Gastroesophageal sphincter (tissue), 4 donors: ENCODE data around the gene SBDS. TPM values are rescaled to one million over a fixed set of nuclear protein-coding genes. Genes with fewer than 3 reads are reported as not detected.

Experiments
- ATAC-seq: fragments of 150-250 bp; one replicate; pipeline ENCODE4 v1.9.1; 2016; ENCODE audit warnings: mild to moderate bottlenecking, moderate library complexity
- H3K27ac ChIP-seq, 4 donors: fragments of 200-600 bp; sonication (generic) in 3 of 4; 1 replicate in 3 of 4; 2 replicates in 1 of 4; pipeline ENCODE4 v1.5.1; 2016 to 2019
- H3K27me3 ChIP-seq: fragments of 200-600 bp; sonication (generic); one replicate; pipeline ENCODE4 v1.5.1; 2019
- H3K36me3 ChIP-seq, 2 donors: fragments of 200-600 bp; sonication (generic); one replicate each; pipeline ENCODE4 v1.5.1; 2019; ENCODE audit warnings: control low read depth in 1 of 2
- H3K4me1 ChIP-seq, 3 donors: fragments of 200-600 bp; sonication (generic); 1 replicate in 2 of 3; 2 replicates in 1 of 3; pipeline ENCODE4 v1.5.1; 2016 to 2019; ENCODE audit warnings: control low read depth in 2 of 3
- H3K4me3 ChIP-seq, 2 donors: fragments of 200-600 bp; sonication (generic); one replicate each; pipeline ENCODE4 v1.5.1; 2019; ENCODE audit warnings: mild to moderate bottlenecking in 1 of 2, moderate library complexity in 1 of 2
- H3K9me3 ChIP-seq, 3 donors: fragments of 200-600 bp; sonication (generic); one replicate each; pipeline ENCODE4 v1.5.1; 2017 to 2019; ENCODE audit warnings: control low read depth in 2 of 3
- EP300 ChIP-seq: sonication (generic); formaldehyde crosslinking; IDR thresholded peaks from one replicate; pipeline ENCODE4 v1.6.1; 2017; ENCODE audit warnings: antibody characterized with exemption, mild to moderate bottlenecking
- POLR2A ChIP-seq, 2 donors: fragments of 450-650 bp; IDR thresholded peaks; one replicate each; pipeline ENCODE4 v1.6.1; 2017; ENCODE audit warnings: antibody characterized with exemption in 2 of 2, mild to moderate bottlenecking in 2 of 2, moderate library complexity in 1 of 2
- POLR2AphosphoS5 ChIP-seq: sonication (generic); formaldehyde crosslinking; IDR thresholded peaks from one replicate; pipeline ENCODE4 v1.6.1; 2017; ENCODE audit warnings: antibody characterized with exemption
- WGBS, 2 donors: methylation state at CpG; one replicate each; pipeline ENCODE4 v1.1.5; 2018; ENCODE audit warnings: low coverage in 1 of 2; 5-methylcytosine and 5-hydroxymethylcytosine counted together
- total RNA-seq, 4 donors: library from RNA; depleted of rRNA; stranded (reverse); fragments of >200 nt; gene quantifications; one replicate each; pipeline ENCODE4 v1.1.0, GENCODE V29; 2016
- TF ChIP-seq, protein P1 (sequence below), 4 experiments: fragments of 200-600 bp in 2 of 4; fragments of 450-650 bp in 2 of 4; sonication (generic) in 1 of 4; IDR thresholded peaks; one replicate each; pipeline ENCODE4 v1.5.1; 2017 to 2019; ENCODE audit warnings: antibody characterized with exemption in 4 of 4, mild to moderate bottlenecking in 2 of 4, moderate library complexity in 2 of 4

SBDS gene
- total RNA-seq, 4 donors from 2014 or later: 210 to 340 (median 304) TPM

DNA sequence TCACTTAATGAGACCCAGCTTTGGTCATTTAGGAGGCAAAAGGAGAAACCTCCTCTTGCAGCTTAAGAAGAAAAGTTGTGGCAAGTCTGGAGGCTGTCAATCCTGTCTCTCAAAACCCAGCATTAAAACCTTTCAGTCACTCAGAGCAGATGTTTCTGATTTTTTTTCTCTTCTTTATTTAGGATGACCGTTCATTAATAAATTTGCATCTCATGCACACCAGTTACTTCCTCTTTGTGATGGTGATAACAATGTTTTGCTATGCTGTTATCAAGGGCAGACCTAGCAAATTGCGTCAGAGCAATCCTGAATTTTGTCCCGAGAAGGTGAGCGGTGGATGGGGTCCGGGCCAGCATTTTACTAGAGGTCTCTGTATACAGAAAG, 42.4 kb downstream of the SBDS start:
- H3K27me3 ChIP-seq: no peaks in the 10 kb centered on the region
- no peak overlapping the region for H3K27ac ChIP-seq
- no peak for ATAC-seq
- no peak for TF ChIP-seq EP300
- TF ChIP-seq POLR2A (IDR thresholded peaks at IDR 0.05): no peak
- TF ChIP-seq POLR2AphosphoS5: no peak
- TF ChIP-seq, protein P1, sequence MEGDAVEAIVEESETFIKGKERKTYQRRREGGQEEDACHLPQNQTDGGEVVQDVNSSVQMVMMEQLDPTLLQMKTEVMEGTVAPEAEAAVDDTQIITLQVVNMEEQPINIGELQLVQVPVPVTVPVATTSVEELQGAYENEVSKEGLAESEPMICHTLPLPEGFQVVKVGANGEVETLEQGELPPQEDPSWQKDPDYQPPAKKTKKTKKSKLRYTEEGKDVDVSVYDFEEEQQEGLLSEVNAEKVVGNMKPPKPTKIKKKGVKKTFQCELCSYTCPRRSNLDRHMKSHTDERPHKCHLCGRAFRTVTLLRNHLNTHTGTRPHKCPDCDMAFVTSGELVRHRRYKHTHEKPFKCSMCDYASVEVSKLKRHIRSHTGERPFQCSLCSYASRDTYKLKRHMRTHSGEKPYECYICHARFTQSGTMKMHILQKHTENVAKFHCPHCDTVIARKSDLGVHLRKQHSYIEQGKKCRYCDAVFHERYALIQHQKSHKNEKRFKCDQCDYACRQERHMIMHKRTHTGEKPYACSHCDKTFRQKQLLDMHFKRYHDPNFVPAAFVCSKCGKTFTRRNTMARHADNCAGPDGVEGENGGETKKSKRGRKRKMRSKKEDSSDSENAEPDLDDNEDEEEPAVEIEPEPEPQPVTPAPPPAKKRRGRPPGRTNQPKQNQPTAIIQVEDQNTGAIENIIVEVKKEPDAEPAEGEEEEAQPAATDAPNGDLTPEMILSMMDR (IDR thresholded peaks at IDR 0.05): no peak
- H3K4me1 ChIP-seq: no peaks in the 10 kb centered on the region
- 81 to 92% methylated on average over 4 to 5 of the region's 5 CpGs for WGBS, 2 donors
- no peak overlapping the region for H3K4me3 ChIP-seq
- H3K36me3 ChIP-seq: peaks cover 0 to 100% of the 10 kb centered on the region in 2 donors
- no peaks in the 10 kb centered on the region for H3K9me3 ChIP-seq

- ATAC-seq: no peak
- Histone ChIP-seq H3K4me1 (no peaks in the 10 kb centered on the region), H3K9me3 (no peaks in the 10 kb centered on the region), H3K4me3 (no peak overlapping the region), H3K27ac (no peak overlapping the region), H3K27me3 (no peaks in the 10 kb centered on the region), H3K36me3 (peaks cover 0 to 100% of the 10 kb centered on the region in 2 donors)
- TF ChIP-seq POLR2A (IDR thresholded peaks at IDR 0.05) (no peak), EP300 (no peak), POLR2AphosphoS5 (no peak)
- TF ChIP-seq, protein P1 (IDR thresholded peaks at IDR 0.05): no peak
- WGBS, 2 donors: 62 to 80% methylated on average over 1 to 8 of the region's 11 CpGs
Observed at GRCh38 chr7:66952343-66953043, 42.9 kb downstream of the SBDS start.

- Histone ChIP-seq H3K27ac (no peak overlapping the region), H3K36me3 (peaks cover 0 to 100% of the 10 kb centered on the region in 2 donors), H3K4me3 (no peak overlapping the region), H3K4me1 (no peaks in the 10 kb centered on the region), H3K27me3 (no peaks in the 10 kb centered on the region), H3K9me3 (no peaks in the 10 kb centered on the region)
- 87 to 90% methylated on average over 6 to 7 of the region's 8 CpGs for WGBS, 2 donors
- TF ChIP-seq, protein P1 (IDR thresholded peaks at IDR 0.05): no peak
- TF ChIP-seq POLR2AphosphoS5 (no peak), POLR2A (IDR thresholded peaks at IDR 0.05) (no peak), EP300 (no peak)
- no peak for ATAC-seq
Observed at GRCh38 chr7:66950763-66951162, 44.6 kb downstream of the SBDS start.

GRCh38 chr7:66950311-66950710, 45.1 kb downstream of the SBDS start:
- H3K36me3 ChIP-seq: peaks cover 0 to 100% of the 10 kb centered on the region in 2 donors
- H3K27ac ChIP-seq: no peak overlapping the region
- H3K9me3 ChIP-seq: no peaks in the 10 kb centered on the region
- no peak for ATAC-seq
- H3K4me3 ChIP-seq: no peak overlapping the region
- H3K27me3 ChIP-seq: no peaks in the 10 kb centered on the region
- WGBS, 2 donors: 58 to 80% methylated on average over 3 of the region's 3 CpGs
- no peaks in the 10 kb centered on the region for H3K4me1 ChIP-seq
- TF ChIP-seq, protein P1 (IDR thresholded peaks at IDR 0.05): no peak
- TF ChIP-seq POLR2AphosphoS5 (no peak), POLR2A (IDR thresholded peaks at IDR 0.05) (no peak), EP300 (no peak)

GRCh38 chr7:66948480-66949109, 46.8 kb downstream of the SBDS start:
- H3K36me3 ChIP-seq: peaks cover 0 to 100% of the 10 kb centered on the region in 2 donors
- TF ChIP-seq EP300 (no peak), POLR2AphosphoS5 (no peak), POLR2A (IDR thresholded peaks at IDR 0.05) (no peak)
- TF ChIP-seq, protein P1 (IDR thresholded peaks at IDR 0.05): no peak
- no peaks in the 10 kb centered on the region for H3K9me3 ChIP-seq
- no peaks in the 10 kb centered on the region for H3K27me3 ChIP-seq
- H3K4me3 ChIP-seq: no peak overlapping the region
- H3K4me1 ChIP-seq: no peaks in the 10 kb centered on the region
- no peak for ATAC-seq
- no peak overlapping the region for H3K27ac ChIP-seq
- WGBS, 2 donors: 75 to 87% methylated on average over 10 to 17 of the region's 19 CpGs
